ENCODE measurements around the gene MYH11. TPM values are rescaled to one million over a fixed set of nuclear protein-coding genes. Genes with fewer than 3 reads are reported as not detected.

Gene MYH11
- total RNA-seq, 1 donor from 2014 or later, result 1.9 TPM

DNA sequence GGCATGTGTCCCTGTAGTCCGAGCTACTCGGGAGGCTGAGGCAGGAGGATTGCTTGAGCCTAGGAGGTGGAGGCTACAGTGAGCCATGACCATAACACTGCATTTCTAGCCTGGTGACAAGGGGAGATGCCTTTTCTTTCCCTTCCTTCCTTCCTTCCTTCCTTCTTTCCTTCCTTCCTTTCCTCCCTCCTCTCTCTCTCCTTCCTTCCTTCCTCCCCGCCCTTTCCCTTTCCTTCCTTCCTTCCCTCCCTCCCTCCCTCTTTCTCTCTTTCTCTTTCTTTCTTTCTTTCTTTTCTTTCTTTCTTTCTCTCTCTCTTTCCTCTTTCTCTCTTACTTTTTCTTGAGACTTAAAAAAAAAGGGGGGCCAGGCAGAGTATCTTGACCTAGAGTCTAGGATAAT is 34.7 kb upstream of the MYH11 start:
- no peak for DNase-seq (ENCODE audit: extremely low spot score, unreplicated experiment)
- Mint-ChIP-seq H3K27ac (ENCODE audit: unreplicated experiment) (no peak overlapping the region), H3K4me1 (ENCODE audit: unreplicated experiment) (peaks cover 15% of the 10 kb centered on the region), H3K36me3 (ENCODE audit: unreplicated experiment) (no peaks in the 10 kb centered on the region), H3K9me3 (ENCODE audit: unreplicated experiment) (no peaks in the 10 kb centered on the region), H3K27me3 (ENCODE audit: unreplicated experiment) (no peaks in the 10 kb centered on the region), H3K4me3 (ENCODE audit: unreplicated experiment) (no peak overlapping the region)
- TF ChIP-seq, protein P1, sequence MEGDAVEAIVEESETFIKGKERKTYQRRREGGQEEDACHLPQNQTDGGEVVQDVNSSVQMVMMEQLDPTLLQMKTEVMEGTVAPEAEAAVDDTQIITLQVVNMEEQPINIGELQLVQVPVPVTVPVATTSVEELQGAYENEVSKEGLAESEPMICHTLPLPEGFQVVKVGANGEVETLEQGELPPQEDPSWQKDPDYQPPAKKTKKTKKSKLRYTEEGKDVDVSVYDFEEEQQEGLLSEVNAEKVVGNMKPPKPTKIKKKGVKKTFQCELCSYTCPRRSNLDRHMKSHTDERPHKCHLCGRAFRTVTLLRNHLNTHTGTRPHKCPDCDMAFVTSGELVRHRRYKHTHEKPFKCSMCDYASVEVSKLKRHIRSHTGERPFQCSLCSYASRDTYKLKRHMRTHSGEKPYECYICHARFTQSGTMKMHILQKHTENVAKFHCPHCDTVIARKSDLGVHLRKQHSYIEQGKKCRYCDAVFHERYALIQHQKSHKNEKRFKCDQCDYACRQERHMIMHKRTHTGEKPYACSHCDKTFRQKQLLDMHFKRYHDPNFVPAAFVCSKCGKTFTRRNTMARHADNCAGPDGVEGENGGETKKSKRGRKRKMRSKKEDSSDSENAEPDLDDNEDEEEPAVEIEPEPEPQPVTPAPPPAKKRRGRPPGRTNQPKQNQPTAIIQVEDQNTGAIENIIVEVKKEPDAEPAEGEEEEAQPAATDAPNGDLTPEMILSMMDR (IDR thresholded peaks at IDR 0.05), result no peak

DNA sequence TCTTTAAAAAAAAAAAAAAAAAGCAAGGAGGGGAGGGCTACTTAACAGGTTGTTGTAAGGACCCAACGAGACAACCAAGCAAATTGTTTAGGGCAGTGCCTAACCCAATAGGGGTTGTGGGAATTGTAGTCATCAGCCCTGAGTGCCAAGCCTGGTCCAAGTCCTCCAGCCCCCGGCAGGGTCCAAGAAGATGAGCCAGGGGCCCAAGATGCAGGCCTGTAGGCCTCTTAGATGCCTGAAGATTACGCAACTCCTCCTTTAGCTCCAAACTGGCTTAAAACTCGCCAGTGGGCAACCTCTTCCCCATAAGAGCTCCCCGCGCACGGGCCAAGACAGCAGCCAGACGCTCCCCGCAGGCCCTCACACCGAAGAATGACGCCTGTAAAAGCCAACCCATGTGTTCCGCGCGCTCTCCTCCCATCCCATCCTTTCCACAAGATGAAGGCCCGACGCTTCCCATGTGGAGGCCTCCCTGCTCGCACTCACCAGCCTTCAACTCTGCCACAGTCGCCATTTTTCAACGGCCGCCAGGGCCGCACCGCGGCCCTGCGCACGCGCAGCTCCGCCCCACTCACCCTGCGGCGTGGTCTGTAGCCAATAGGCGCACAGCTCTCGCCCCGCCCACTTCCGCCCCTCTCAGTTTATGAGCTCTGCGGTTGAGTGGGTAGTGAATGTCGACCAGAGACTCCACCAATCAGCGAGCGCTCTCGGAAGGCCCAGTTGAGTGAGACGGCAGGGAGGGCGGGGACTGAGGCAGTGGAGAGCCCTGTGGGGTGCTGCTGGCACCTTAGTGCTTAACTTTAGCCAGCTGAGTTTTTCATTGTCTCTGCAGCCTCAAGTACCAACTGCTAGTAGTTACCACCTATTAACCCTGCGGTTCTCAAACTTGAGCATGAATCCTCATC is 31.5 kb upstream of the MYH11 start, which contains the start of gene CEP20:
Gene CEP20, minus strand, starts transcription at position 532 of the 905 bp plus-strand sequence. Its CDS starts 18 bp downstream, at position 514.
- peak; percentile 100 for DNase-seq (ENCODE audit: extremely low spot score, unreplicated experiment)
- Mint-ChIP-seq H3K27me3 (ENCODE audit: unreplicated experiment) (no peaks in the 10 kb centered on the region), H3K36me3 (ENCODE audit: unreplicated experiment) (peaks cover 4% of the 10 kb centered on the region), H3K9me3 (ENCODE audit: unreplicated experiment) (no peaks in the 10 kb centered on the region), H3K4me1 (ENCODE audit: unreplicated experiment) (peaks cover 32% of the 10 kb centered on the region), H3K27ac (ENCODE audit: unreplicated experiment) (peak within 1 kb of the TSS; percentile 97), H3K4me3 (ENCODE audit: unreplicated experiment) (peak within 1 kb of the TSS; percentile 98)
- TF ChIP-seq, protein P1 (IDR thresholded peaks at IDR 0.05), result peak; percentile 13

DNA sequence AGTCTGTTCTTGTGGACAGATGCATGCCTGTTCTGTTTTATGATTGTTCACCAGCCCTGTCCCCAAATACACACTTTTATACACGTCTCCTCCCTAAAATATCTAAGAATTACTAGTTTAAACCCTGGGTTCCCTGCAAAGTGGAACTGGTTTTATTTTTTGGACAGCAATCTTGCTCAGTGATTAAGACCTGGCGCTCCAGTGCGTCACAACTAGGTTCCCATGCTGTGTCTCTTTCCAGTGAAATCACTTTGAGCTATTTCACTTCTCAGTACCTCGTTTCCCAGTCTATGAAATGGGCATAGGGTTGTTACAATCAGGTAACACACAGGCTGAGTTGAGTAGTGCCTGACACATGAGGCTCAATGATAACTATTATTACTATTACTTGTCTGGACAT is 30.5 kb upstream of the MYH11 start:
- Mint-ChIP-seq H3K4me3 (ENCODE audit: unreplicated experiment) (peak overlapping the region; percentile 98), H3K27ac (ENCODE audit: unreplicated experiment) (peak overlapping the region; percentile 97), H3K36me3 (ENCODE audit: unreplicated experiment) (peaks cover 10% of the 10 kb centered on the region), H3K9me3 (ENCODE audit: unreplicated experiment) (no peaks in the 10 kb centered on the region), H3K4me1 (ENCODE audit: unreplicated experiment) (peaks cover 32% of the 10 kb centered on the region), H3K27me3 (ENCODE audit: unreplicated experiment) (no peaks in the 10 kb centered on the region)
- DNase-seq (ENCODE audit: extremely low spot score, unreplicated experiment), result no peak
- TF ChIP-seq, protein P1 (IDR thresholded peaks at IDR 0.05), result no peak

DNA sequence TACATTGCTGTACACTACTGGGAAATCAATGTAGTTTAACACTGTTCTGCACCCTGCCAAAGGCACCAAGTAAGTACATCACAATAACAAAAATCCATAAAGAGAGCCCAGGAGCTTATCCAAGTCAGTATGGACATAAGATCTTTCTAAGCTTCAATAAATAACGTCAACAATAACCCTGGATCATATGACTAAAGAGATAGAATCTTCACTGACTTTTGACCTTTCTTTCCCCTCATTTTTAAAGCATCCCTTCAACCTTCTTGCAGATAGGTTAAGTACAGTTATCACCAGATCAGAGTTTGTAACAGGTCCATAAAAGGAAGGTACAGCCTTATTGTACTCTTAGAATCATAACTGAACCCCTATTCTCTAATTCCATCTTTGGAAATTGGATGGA is 29.2 kb upstream of the MYH11 start:
- H3K9me3 Mint-ChIP-seq (ENCODE audit: unreplicated experiment), result no peaks in the 10 kb centered on the region
- H3K27ac Mint-ChIP-seq (ENCODE audit: unreplicated experiment), result peak overlapping the region; percentile 20
- peaks cover 17% of the 10 kb centered on the region for H3K36me3 Mint-ChIP-seq (ENCODE audit: unreplicated experiment)
- H3K4me1 Mint-ChIP-seq (ENCODE audit: unreplicated experiment), result peaks cover 32% of the 10 kb centered on the region
- no peak for DNase-seq (ENCODE audit: extremely low spot score, unreplicated experiment)
- peak overlapping the region; percentile 24 for H3K4me3 Mint-ChIP-seq (ENCODE audit: unreplicated experiment)
- no peaks in the 10 kb centered on the region for H3K27me3 Mint-ChIP-seq (ENCODE audit: unreplicated experiment)
- TF ChIP-seq, protein P1 (IDR thresholded peaks at IDR 0.05), result no peak

DNA sequence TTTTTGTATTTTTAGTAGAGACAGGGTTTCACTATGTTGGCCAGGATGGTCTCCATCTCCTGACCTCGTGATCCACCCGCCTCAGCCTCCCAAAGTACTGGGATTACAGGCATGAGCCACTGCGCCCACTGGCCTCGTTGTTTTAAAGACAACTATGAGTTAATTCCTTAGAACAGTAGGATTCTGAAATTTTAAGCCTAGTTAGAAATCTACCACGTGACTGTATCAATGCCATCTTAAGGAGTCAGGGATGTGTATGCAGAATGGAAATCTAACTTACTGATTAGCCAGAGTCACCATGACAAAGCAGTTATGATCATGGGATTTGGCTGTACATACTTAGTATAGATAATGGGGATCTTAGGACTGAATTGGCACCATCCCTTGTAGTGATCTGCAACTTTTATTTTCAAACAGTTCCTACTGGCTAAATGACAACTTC is 28.8 kb upstream of the MYH11 start:
- H3K36me3 Mint-ChIP-seq (ENCODE audit: unreplicated experiment), result peaks cover 17% of the 10 kb centered on the region
- no peak for DNase-seq (ENCODE audit: extremely low spot score, unreplicated experiment)
- peak overlapping the region; percentile 2 for H3K27ac Mint-ChIP-seq (ENCODE audit: unreplicated experiment)
- H3K4me3 Mint-ChIP-seq (ENCODE audit: unreplicated experiment), result no peak overlapping the region
- peaks cover 36% of the 10 kb centered on the region for H3K4me1 Mint-ChIP-seq (ENCODE audit: unreplicated experiment)
- TF ChIP-seq, protein P1 (IDR thresholded peaks at IDR 0.05), result no peak
- H3K27me3 Mint-ChIP-seq (ENCODE audit: unreplicated experiment), result no peaks in the 10 kb centered on the region
- H3K9me3 Mint-ChIP-seq (ENCODE audit: unreplicated experiment), result no peaks in the 10 kb centered on the region
